Activated gamma-delta T cell treated with anti-CD3 and anti-CD28 coated beads, Interleukin-2, amount 50 U/mL, for 16 hours (primary cell): ENCODE measurements around the gene COA1.
"Not testable (repeated sequence)": the region's sequence is repeated elsewhere in the genome, so short reads cannot be mapped to it uniquely, and the experiment has no call there.

Experiments
- DNase-seq: peaks from one replicate; pipeline ENCODE4 v3.0.0-alpha.2; 2020; ENCODE audit warnings: low read depth

COA1 gene

DNA sequence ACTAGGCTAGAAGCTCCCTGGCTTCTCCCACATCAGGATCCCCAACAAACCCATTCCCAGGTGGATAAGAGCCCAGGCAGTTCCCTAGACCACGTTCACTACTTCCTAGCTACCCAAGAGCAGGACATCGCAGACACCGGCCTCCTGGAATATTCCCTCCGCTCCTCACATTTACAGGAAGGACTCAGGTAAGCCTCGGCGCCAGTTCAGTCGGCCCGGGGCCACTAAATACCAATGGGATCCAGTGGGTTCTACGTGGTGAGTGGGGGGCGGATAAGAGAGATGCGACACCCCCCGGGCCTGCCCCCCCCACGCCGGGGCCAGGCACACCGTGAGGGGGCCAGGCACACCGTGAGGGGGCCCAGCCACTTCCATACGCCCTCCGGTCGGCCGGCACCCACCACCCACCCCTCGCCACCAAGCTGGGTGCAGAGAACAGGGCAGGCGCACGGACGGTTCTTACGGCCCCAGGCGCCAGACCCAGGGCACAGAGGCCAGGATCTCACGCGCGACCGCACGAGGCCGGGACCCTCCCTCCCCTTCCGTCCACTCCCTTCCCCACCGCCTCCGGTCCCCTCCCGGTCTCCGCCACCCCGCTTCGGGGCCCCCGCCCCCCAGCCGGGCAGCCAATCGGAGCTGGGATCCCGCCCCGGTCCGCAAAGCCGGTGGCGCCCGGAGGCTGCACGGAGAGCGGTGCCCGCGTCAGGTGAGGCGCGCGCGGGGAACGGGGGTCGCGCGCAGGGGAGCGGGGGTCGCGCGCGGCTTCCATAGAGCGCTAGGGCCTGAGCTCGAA is 28.9 kb upstream of the COA1 start, which contains the start of gene BLVRA:
Gene BLVRA (plus strand): TSS at position 652 of the 793 bp plus-strand sequence. CDS start 12,479 bp downstream, outside the sequence.
- peak; percentile 35 for DNase-seq

DNA sequence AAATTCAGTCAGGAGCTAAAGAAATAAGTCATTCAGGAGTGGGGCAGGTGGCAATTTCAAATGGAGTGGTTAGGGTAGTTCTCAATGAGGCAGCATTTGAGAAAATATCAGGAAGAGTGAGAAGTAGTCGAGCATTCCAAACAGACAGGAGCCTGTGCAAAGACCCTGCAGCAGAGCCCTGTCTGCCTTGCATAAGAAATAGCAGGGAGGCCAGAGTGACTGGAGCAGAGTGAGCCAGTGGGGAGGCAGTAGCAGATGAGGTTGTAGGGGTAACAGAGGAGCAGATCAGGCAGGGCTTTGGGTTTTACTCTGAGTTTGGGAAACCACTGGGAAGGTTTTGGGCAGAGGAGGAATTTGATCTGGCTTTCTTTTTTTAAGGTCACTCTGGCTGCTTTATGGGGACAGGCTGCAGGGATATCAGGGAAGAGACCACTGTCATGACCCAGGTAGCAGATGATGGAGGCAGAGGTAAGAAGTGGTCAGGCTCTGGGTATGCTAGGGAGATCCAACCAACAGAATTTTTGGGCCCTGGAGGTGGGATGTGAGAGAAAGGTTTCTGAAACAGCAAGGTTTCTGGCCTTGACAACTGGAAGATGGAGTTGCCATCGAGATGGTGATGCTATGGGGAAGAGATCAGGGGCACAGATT is 27.9 kb upstream of the COA1 start:
- no peak for DNase-seq

DNA sequence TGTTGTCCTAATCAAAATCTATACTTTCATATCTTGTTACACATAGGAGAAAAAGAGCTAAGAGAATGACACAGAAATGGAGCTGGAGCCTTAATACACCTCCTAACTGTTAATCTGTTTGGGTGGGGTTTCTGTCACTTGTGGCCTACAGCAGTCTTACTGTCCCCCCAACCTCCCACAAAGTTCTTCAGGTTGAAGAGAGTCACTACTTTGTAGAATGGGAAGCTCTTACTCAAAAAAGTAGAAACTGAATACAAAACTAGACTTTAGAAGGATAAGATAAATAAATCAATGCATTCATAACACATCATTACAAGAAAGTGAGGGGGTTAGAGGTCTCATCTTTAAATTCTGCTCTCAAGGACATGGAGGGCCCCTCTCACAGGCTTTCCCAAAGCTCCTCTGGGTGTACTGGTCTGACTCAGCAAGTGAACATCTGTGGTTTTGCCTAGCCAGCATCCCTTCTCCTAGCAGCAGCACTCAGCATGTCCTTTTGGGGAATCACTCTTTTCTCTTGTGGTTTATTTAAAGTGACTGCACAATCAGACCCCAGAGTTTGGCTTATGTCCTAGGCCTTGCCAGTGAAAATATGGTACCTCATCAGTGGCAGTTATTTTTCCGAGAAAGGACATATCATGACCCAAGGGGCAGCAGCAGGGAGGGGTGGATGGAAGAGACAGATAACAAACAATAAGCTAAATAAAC is 27.2 kb upstream of the COA1 start:
- DNase-seq: no peak

GRCh38 chr7:43754596-43754995 is 25.3 kb upstream of the COA1 start:
- no peak for DNase-seq

DNA sequence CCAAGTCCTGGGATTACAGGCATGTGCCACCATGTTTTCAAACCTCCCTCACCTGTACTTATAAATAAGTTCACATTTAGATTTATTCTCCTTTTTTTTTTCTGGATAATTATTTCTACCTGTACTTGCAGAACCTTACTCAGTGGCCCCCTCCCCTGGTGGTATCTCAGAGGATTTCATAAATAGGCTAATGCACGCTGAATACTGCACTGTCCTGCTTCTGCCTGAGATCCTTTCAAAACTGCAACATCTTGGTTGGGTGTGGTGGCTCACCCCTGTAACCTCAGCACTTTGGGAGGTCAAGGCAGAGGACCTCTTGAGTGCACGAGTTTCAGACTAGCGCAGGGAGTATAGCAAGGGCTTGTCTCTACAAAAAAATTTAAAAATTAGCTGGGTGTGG is 24.5 kb upstream of the COA1 start:
- no peak for DNase-seq

GRCh38 chr7:43753271-43753810 is 24.0 kb upstream of the COA1 start:
- no peak for DNase-seq

DNA sequence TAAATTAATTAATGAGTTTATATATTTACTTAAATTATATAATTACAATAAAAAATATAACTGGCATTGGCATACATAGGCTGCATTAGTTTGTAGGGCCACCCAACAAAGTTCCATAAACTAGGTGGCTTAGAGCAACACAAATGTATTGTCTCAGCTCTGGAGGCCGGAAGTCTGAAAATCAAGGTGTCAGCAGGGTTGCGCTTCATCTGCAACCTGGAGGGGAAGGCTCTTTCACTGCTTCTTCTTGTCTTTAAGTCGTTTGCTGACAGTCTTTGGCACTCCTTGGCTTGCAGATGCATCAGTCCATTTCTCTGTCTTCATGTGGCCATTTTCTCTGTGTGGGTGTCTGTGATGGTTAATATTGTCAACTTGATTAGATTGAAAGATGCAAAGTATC is 23.1 kb upstream of the COA1 start:
- no peak for DNase-seq

DNA sequence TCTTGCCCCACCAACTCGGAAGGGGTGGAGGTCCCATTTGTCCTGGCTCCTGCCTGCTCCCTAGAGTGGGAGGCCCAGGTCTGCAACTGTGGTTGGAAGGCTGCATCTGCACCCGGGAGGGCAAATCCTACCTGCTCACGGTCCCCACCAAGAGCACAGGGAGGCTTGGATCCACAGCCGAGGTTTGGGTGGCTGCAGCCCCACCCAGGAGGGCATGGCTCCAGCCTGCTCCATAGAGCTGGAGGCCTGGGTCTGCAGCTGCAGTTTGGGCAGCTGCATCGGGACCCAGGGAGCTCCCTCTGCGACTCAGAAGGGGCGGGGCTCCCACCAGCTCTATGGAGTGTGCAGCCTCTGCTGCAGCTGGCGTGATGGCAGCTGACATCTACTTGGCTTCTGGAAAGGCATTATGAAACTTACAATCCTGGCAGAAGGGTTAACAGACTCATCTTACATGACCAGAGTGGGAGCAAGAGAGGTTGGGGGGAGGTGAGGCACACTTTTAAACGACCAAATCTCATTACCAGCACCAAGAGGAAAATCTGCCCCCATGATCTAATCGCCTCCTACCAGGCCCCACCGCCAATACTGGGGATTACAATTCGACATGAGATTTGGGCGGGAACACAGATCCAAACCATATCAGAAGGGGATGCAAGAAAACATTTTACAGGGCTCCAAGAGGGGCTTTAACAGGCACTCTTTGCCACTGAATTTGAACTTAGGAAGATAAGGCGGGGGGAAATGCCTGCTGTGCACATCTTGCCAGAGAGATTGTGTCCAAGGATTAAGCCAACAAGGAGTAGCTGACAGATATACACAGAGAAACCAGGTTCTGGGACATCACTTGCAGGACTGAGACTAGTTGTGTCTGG is 20.9 kb upstream of the COA1 start:
- DNase-seq: no peak

- DNase-seq: no peak
Measured at GRCh38 chr7:43749383-43749940, 20.1 kb upstream of the COA1 start.

GRCh38 chr7:43747328-43748105 is 18.2 kb upstream of the COA1 start:
- no peak for DNase-seq

GRCh38 chr7:43742692-43743091 is 13.4 kb upstream of the COA1 start:
- DNase-seq: no peak

GRCh38 chr7:43737467-43738127 is 8.3 kb upstream of the COA1 start:
- DNase-seq: no peak

DNA sequence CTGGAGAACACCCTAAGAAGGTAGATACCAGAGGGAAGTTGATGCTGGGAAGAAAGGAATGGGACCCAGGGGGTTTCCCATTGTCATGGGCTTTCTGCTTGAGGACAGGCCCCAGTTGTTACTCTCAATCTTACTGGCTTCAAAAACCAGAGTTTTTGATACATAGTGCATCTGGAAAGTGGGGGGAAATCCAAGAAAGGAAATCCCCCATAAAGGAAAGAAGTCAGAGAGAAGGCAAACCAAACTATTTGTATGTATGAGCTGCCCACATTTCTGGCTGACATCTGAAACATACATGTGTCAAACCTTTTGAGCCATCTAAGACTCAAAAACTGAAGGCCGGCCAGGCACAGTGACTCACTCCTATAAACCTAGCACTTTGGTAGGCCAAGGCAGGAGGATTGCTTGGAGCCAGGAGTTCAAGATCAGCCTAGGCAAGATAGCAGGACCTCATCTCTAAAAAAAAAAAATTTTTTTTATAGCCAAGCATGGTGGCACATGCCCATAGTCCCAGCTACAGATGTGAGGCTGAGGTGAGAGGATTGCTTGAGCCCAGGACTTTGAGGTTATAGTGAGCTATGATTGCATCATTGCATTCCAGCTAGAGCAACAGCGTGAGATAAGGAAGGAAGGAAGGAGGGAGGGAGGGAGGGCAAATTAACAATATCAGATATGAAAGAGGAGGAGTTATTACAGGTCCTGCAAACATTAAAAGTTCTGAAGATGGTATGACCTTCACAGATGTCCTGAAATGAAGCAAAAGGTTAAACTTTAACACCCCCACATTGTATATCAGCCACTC is 6.7 kb upstream of the COA1 start:
- DNase-seq: no peak

GRCh38 chr7:43735403-43735801 is 6.1 kb upstream of the COA1 start:
- no peak for DNase-seq

DNA sequence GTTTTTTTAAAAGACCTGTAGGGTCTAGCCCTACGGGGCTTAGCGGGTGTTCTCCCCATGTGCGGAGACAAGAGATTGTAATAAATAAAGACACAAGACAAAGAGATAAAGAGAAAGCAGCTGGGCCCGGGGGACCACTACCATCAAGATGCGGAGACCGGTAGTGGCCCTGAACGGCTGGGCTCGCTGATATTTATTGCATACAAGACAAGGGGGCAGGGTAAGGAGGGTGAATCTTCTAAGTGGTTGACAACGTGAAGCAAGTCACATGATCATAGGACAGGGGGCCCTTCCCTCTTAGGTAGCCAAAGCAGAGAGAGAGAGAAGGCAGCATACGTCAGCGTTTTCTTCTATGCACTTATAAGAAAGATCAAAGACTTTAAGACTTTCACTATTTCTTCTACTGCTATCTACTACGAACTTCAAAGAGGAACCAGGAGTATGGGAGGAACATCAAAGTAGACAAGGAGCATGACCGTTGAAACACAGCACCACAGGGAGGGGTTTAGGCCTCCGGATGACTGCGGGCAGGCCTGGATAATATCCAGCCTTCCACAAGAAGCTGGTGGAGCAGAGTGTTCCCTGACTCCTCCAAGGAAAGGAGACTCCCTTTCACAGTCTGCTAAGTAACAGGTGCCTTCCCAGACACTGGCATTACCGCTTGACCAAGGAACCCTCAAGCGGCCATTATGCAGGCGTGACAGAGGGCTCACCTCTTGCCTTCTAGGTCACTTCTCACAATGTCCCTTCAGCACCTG is 5.4 kb upstream of the COA1 start:
- not testable (repeated sequence) for DNase-seq

GRCh38 chr7:43731494-43731893 is 2.2 kb upstream of the COA1 start:
- DNase-seq: not testable (repeated sequence)

- no peak for DNase-seq
Measured at GRCh38 chr7:43729924-43730248, 563 bp upstream of the COA1 start.

DNA sequence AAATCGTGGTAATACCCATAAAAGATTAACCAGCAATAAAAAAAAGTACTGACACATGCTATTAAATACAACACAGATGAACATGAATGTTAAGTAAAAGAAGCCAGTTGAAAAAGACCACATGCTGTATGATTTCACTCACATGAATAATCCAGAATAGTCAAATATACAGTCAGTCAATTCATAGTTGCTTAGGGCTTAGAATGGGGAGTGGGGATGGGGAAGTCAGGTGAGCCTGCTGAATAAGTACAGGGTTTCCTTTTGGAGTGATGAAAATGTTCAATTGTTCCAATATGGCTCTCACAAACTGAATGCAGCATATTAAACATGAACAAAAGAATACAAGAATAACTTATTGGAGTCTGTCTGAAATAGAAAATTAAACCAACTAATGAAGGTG is 1.8 kb downstream of the COA1 start:
- no peak for DNase-seq

DNA sequence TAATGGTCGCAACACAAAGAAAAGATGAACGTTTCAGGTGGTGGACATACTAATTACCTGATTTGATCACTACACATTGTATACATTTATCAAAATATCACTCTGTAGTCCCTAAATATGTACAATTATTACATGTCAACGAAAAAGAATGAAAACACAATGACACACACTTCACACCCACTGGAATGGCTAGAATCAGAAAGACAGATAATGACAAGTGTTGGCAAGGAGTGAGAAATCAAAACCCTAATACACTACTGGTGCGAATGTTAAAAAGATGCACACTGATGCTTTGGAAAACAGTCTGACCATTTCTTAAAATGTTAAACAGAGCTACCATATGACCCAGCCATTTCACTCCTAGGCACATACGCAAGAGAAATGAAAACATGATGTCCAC is 2.3 kb downstream of the COA1 start:
- DNase-seq: no peak
